A673 (cell line): ENCODE results near the gene SLC4A4. TPM values are rescaled to one million over a fixed set of nuclear protein-coding genes. Genes with fewer than 3 reads are reported as not detected.

Source experiments
- BruUV-seq: library from RNA; stranded (reverse); fragments of 400-500 nt; replicated peaks from 2 replicates; lab custom pipeline; 2021; lab: Mats Ljungman, UMichigan
- CTCF ChIA-PET: fragments of 300-600 bp; sonication (Branson Sonifier 250); formaldehyde crosslinking; loops from one replicate; lab custom pipeline; 2022; ENCODE audit warnings: antibody characterized with exemption; lab: Charles Lee
- POLR2A ChIA-PET: fragments of 300-600 bp; sonication (Branson Sonifier 250); formaldehyde crosslinking; loops from one replicate; lab custom pipeline; 2022; ENCODE audit warnings: antibody characterized with exemption; ENCODE audit not compliant: low non-redundant PET; lab: Charles Lee
- DNase-seq: peaks from one replicate; pipeline ENCODE4 v3.0.0-alpha.2; 2015; ENCODE audit warnings: low spot score
- H3K27ac ChIP-seq: fragments of 200-600 bp; sonication (generic); 2 replicates; pipeline ENCODE4 v1.5.1; 2016; ENCODE audit warnings: mixed run types, low read depth, mild to moderate bottlenecking, mixed read lengths, antibody characterized with exemption, low read length; ENCODE audit not compliant: poor library complexity, severe bottlenecking
- H3K27me3 ChIP-seq: fragments of 200-600 bp; sonication (generic); replicated peaks from 2 replicates; pipeline ENCODE4 v1.6.1; 2017; ENCODE audit warnings: mixed run types, low read depth, mild to moderate bottlenecking, mixed read lengths, antibody characterized with exemption, low read length; ENCODE audit not compliant: insufficient read depth, poor library complexity
- H3K36me3 ChIP-seq: fragments of 200-600 bp; sonication (generic); 2 replicates; pipeline ENCODE4 v1.6.1; 2016; ENCODE audit warnings: mixed run types, mild to moderate bottlenecking, mixed read lengths, antibody characterized with exemption, low read length; ENCODE audit not compliant: insufficient read depth, poor library complexity, severe bottlenecking
- H3K4me1 ChIP-seq: fragments of 200-600 bp; sonication (generic); 2 replicates; pipeline ENCODE4 v1.6.1; 2017; ENCODE audit warnings: mixed run types, mild to moderate bottlenecking, mixed read lengths, antibody characterized with exemption, low read length; ENCODE audit not compliant: insufficient read depth, poor library complexity, severe bottlenecking
- H3K4me3 ChIP-seq: fragments of 200-600 bp; sonication (generic); 2 replicates; pipeline ENCODE4 v1.5.1; 2016; ENCODE audit warnings: low read depth, mixed run types, mild to moderate bottlenecking, mixed read lengths, low read length; ENCODE audit not compliant: poor library complexity, severe bottlenecking
- H3K9me3 ChIP-seq: fragments of 200-600 bp; sonication (generic); 2 replicates; pipeline ENCODE4 v1.6.1; 2016; ENCODE audit warnings: mixed run types, low read depth, mild to moderate bottlenecking, mixed read lengths, antibody characterized with exemption, low read length; ENCODE audit not compliant: poor library complexity, severe bottlenecking
- CTCF ChIP-seq: fragments of 300-800, 200-600 bp; sonication (generic); conservative IDR thresholded peaks from 2 replicates; pipeline ENCODE4 v1.5.1; 2017; ENCODE audit warnings: low read depth, mild to moderate bottlenecking, antibody characterized with exemption, low read length, moderate library complexity, mixed read lengths
- EZH2 ChIP-seq: fragments of 200-600 bp; sonication (generic); IDR thresholded peaks from 2 replicates; pipeline ENCODE4 v1.6.1; 2017; ENCODE audit warnings: borderline replicate concordance, low read depth, mild to moderate bottlenecking, mixed read lengths, antibody characterized with exemption, low read length; ENCODE audit not compliant: poor library complexity, severe bottlenecking
- intact Hi-C: fragments of 100-400 bp; cut with micrococcal nuclease; formaldehyde crosslinking; loops from one replicate; pipeline ENCODE4 v1.10.0; 2022; ENCODE audit not compliant: unreplicated experiment
- total RNA-seq: library from RNA; stranded (reverse); gene quantifications from 2 replicates; pipeline ENCODE4 v1.2.3, GENCODE V29; 2021

SLC4A4 gene
- total RNA-seq, 1 experiment from 2014 or later, result 1.2 TPM

GRCh38 chr4:71586087-71586763 is 247.4 kb downstream of the SLC4A4 start:
- Histone ChIP-seq H3K27ac (no peak overlapping the region), H3K36me3 (no peaks in the 10 kb centered on the region), H3K4me1 (no peaks in the 10 kb centered on the region), H3K4me3 (no peak overlapping the region), H3K27me3 (no peaks in the 10 kb centered on the region), H3K9me3 (no peaks in the 10 kb centered on the region)
- intact Hi-C loops, result no loop called here
- BruUV-seq, result no TSS peak
- DNase-seq, result no peak
- ChIA-PET CTCF (no interaction called here), POLR2A (no interaction called here)
- TF ChIP-seq EZH2 (no peak), CTCF (no peak)

- ChIA-PET CTCF (no interaction called here), POLR2A (no interaction called here)
- Histone ChIP-seq H3K36me3 (no peaks in the 10 kb centered on the region), H3K27ac (no peak overlapping the region), H3K4me1 (no peaks in the 10 kb centered on the region), H3K27me3 (no peaks in the 10 kb centered on the region), H3K9me3 (no peaks in the 10 kb centered on the region), H3K4me3 (no peak overlapping the region)
- no peak for DNase-seq
- no peak for TF ChIP-seq CTCF
- TF ChIP-seq EZH2, result no peak
- BruUV-seq, result no TSS peak
- intact Hi-C loops, result no loop called here
Observed at GRCh38 chr4:71587995-71588394, 249.2 kb downstream of the SLC4A4 start.

- H3K4me1 ChIP-seq, result no peaks in the 10 kb centered on the region
- intact Hi-C loops, result no loop called here
- no peaks in the 10 kb centered on the region for H3K27me3 ChIP-seq
- CTCF ChIA-PET, result no interaction called here
- no peak overlapping the region for H3K4me3 ChIP-seq
- TF ChIP-seq CTCF (no peak), EZH2 (no peak)
- H3K9me3 ChIP-seq, result no peaks in the 10 kb centered on the region
- no peak for DNase-seq
- H3K36me3 ChIP-seq, result no peaks in the 10 kb centered on the region
- no TSS peak for BruUV-seq
- POLR2A ChIA-PET, result no interaction called here
- no peak overlapping the region for H3K27ac ChIP-seq
Observed at GRCh38 chr4:71592793-71593192, 254.0 kb downstream of the SLC4A4 start.
